Mesenchymal stem cell (in vitro differentiated cells and primary cell): ENCODE results near the gene SLC6A3.

Experiments used
- DNase-seq: peaks from one replicate; pipeline ENCODE4 v3.0.0-alpha.2; 2013
- H2AFZ ChIP-seq: one replicate; pipeline ENCODE4 v1.6.1; 2013; ENCODE audit warnings: low read depth, mild to moderate bottlenecking, control low read depth, inconsistent platforms, low read length, moderate library complexity
- H2AK5ac ChIP-seq: 2 replicates; pipeline ENCODE4 v1.6.1; 2013; ENCODE audit warnings: low read length, moderate library complexity, mild to moderate bottlenecking, inconsistent platforms; ENCODE audit not compliant: severe bottlenecking
- H2BK120ac ChIP-seq: one replicate; pipeline ENCODE4 v1.6.1; 2013; ENCODE audit warnings: low read depth, mild to moderate bottlenecking, inconsistent platforms, low read length, moderate library complexity
- H2BK12ac ChIP-seq, 2 experiments: one replicate each; pipeline ENCODE4 v1.6.1; 2013; ENCODE audit warnings: inconsistent platforms in 2 of 2, low read length in 2 of 2, mild to moderate bottlenecking in 2 of 2, moderate library complexity in 2 of 2, control low read depth in 1 of 2
- H2BK15ac ChIP-seq: one replicate; pipeline ENCODE4 v1.6.1; 2013; ENCODE audit warnings: mild to moderate bottlenecking, low read depth, inconsistent platforms; ENCODE audit not compliant: poor library complexity, severe bottlenecking
- H2BK5ac ChIP-seq: 2 replicates; pipeline ENCODE4 v1.6.1; 2013; ENCODE audit warnings: low read depth, mild to moderate bottlenecking, low read length, control low read depth, inconsistent platforms; ENCODE audit not compliant: poor library complexity, severe bottlenecking
- H3K14ac ChIP-seq, 2 experiments: one replicate each; pipeline ENCODE4 v1.6.1; 2013; ENCODE audit warnings: inconsistent platforms in 2 of 2, low read length in 2 of 2, control low read depth in 1 of 2, mild to moderate bottlenecking in 1 of 2, moderate library complexity in 1 of 2
- H3K18ac ChIP-seq, 2 experiments: one replicate each; pipeline ENCODE4 v1.6.1; 2013; ENCODE audit warnings: inconsistent platforms in 2 of 2, low read length in 2 of 2, control low read depth in 1 of 2, low read depth in 1 of 2, mild to moderate bottlenecking in 1 of 2
- H3K23ac ChIP-seq, 2 experiments: one replicate each; pipeline ENCODE4 v1.6.1; 2013; ENCODE audit warnings: inconsistent platforms in 2 of 2, low read length in 2 of 2, mild to moderate bottlenecking in 2 of 2, moderate library complexity in 2 of 2, control low read depth in 1 of 2
- H3K27ac ChIP-seq: 2 replicates; pipeline ENCODE4 v1.5.1; 2013; ENCODE audit warnings: mild to moderate bottlenecking, moderate library complexity, low read length, control low read depth, inconsistent platforms; ENCODE audit not compliant: poor library complexity, severe bottlenecking
- H3K27me3 ChIP-seq, 2 experiments: 2 replicates each; pipeline versions ENCODE4 v1.6.1 to v1.7.0; 2013; ENCODE audit warnings: low read length in 2 of 2, mild to moderate bottlenecking in 2 of 2, moderate library complexity in 2 of 2, control low read depth in 1 of 2, inconsistent platforms in 1 of 2; ENCODE audit not compliant: control insufficient read depth in 1 of 2, insufficient read depth in 1 of 2
- H3K36me3 ChIP-seq, 2 experiments: 2 replicates each; pipeline versions ENCODE4 v1.6.1 to v1.7.0; 2013; ENCODE audit warnings: low read length in 2 of 2, control low read depth in 1 of 2, inconsistent platforms in 1 of 2, low read depth in 1 of 2, mild to moderate bottlenecking in 1 of 2; ENCODE audit not compliant: insufficient read depth in 2 of 2, control insufficient read depth in 1 of 2
- H3K4ac ChIP-seq, 2 experiments: one replicate each; pipeline ENCODE4 v1.6.1; 2013; ENCODE audit warnings: inconsistent platforms in 2 of 2, low read length in 2 of 2, mild to moderate bottlenecking in 2 of 2, moderate library complexity in 2 of 2, control low read depth in 1 of 2, low read depth in 1 of 2
- H3K4me1 ChIP-seq: 2 replicates; pipeline ENCODE4 v1.6.1; 2013; ENCODE audit warnings: low read depth, low read length, control low read depth; ENCODE audit not compliant: control insufficient read depth, insufficient read depth
- H3K4me2 ChIP-seq: 2 replicates; pipeline ENCODE4 v1.6.1; 2013; ENCODE audit warnings: low read length, mild to moderate bottlenecking, inconsistent platforms; ENCODE audit not compliant: poor library complexity, severe bottlenecking
- H3K4me3 ChIP-seq, 2 experiments: 2 replicates each; pipeline versions ENCODE4 v1.5.1 to v1.7.0; 2013; ENCODE audit warnings: low read length in 2 of 2, mild to moderate bottlenecking in 2 of 2, control low read depth in 1 of 2, low read depth in 1 of 2; ENCODE audit not compliant: insufficient read depth in 1 of 2
- H3K79me1 ChIP-seq: replicated peaks from 2 replicates; pipeline ENCODE4 v1.6.1; 2013; ENCODE audit warnings: mild to moderate bottlenecking, control low read depth, low read length, inconsistent platforms; ENCODE audit not compliant: poor library complexity, severe bottlenecking
- H3K9ac ChIP-seq: 2 replicates; pipeline ENCODE4 v1.7.0; 2013; ENCODE audit warnings: mild to moderate bottlenecking, low read length, moderate library complexity
- H3K9me3 ChIP-seq: 2 replicates; pipeline ENCODE4 v1.7.0; 2013; ENCODE audit warnings: mild to moderate bottlenecking, low read length; ENCODE audit not compliant: control insufficient read depth
- H4K8ac ChIP-seq: one replicate; pipeline ENCODE4 v1.6.1; 2013; ENCODE audit warnings: inconsistent platforms, mild to moderate bottlenecking, low read length, moderate library complexity
- H4K91ac ChIP-seq: one replicate; pipeline ENCODE4 v1.6.1; 2013; ENCODE audit warnings: mild to moderate bottlenecking, low read length, inconsistent platforms
- WGBS: methylation state at CpG from one replicate; pipeline ENCODE4 v1.1.7; 2013; ENCODE audit warnings: mixed read lengths; 5-methylcytosine and 5-hydroxymethylcytosine counted together

The SLC6A3 gene

GRCh38 chr5:1486271-1486670 is 41.0 kb upstream of the SLC6A3 start:
- Histone ChIP-seq H3K4me1 (peaks cover 12% of the 10 kb centered on the region), H4K8ac (no peak overlapping the region), H3K4me2 (no peak overlapping the region), H3K27me3 (no peaks in the 10 kb centered on the region), H4K91ac (no peak overlapping the region), H3K14ac (no peak overlapping the region), H3K9ac (no peak overlapping the region), H3K36me3 (peaks cover 67 to 87% of the 10 kb centered on the region in 2 experiments), H3K4ac (no peak overlapping the region), H3K18ac (no peak overlapping the region), H3K23ac (no peak overlapping the region), H3K79me1 (peaks cover 35% of the 10 kb centered on the region), H2BK120ac (no peak overlapping the region), H2BK12ac (no peak overlapping the region), H2BK15ac (no peak overlapping the region), H3K4me3 (no peak overlapping the region), H2AFZ (no peak overlapping the region), H3K9me3 (no peaks in the 10 kb centered on the region), H2BK5ac (no peak overlapping the region), H3K27ac (no peak overlapping the region), H2AK5ac (no peak overlapping the region)
- WGBS, result 98% methylated on average over 9 of the region's 13 CpGs
- DNase-seq, result no peak

GRCh38 chr5:1485579-1486118 is 40.4 kb upstream of the SLC6A3 start:
- Histone ChIP-seq H3K18ac (no peak overlapping the region), H3K27ac (no peak overlapping the region), H3K79me1 (peaks cover 32% of the 10 kb centered on the region), H3K9ac (no peak overlapping the region), H4K8ac (no peak overlapping the region), H3K36me3 (peaks cover 66 to 87% of the 10 kb centered on the region in 2 experiments), H3K4me3 (no peak overlapping the region), H3K27me3 (no peaks in the 10 kb centered on the region), H2BK12ac (no peak overlapping the region), H3K14ac (no peak overlapping the region), H3K4ac (no peak overlapping the region), H2BK5ac (no peak overlapping the region), H3K4me1 (peaks cover 12% of the 10 kb centered on the region), H2BK120ac (no peak overlapping the region), H2BK15ac (no peak overlapping the region), H4K91ac (no peak overlapping the region), H3K9me3 (no peaks in the 10 kb centered on the region), H2AK5ac (no peak overlapping the region), H2AFZ (no peak overlapping the region), H3K23ac (no peak overlapping the region), H3K4me2 (no peak overlapping the region)
- WGBS, result 91% methylated on average over 14 of the region's 15 CpGs
- no peak for DNase-seq

- no peak overlapping the region for H2BK5ac ChIP-seq
- DNase-seq, result no peak
- no peak overlapping the region for H2BK12ac ChIP-seq
- 91% methylated on average over 20 of the region's 20 CpGs for WGBS
- no peak overlapping the region for H4K8ac ChIP-seq
- H3K23ac ChIP-seq, result no peak overlapping the region
- no peak overlapping the region for H2BK120ac ChIP-seq
- H3K18ac ChIP-seq, result no peak overlapping the region
- no peak overlapping the region for H3K4me3 ChIP-seq
- H3K14ac ChIP-seq, result no peak overlapping the region
- no peak overlapping the region for H3K9ac ChIP-seq
- no peak overlapping the region for H2BK15ac ChIP-seq
- H2AFZ ChIP-seq, result no peak overlapping the region
- H3K4me2 ChIP-seq, result no peak overlapping the region
- no peak overlapping the region for H4K91ac ChIP-seq
- H3K79me1 ChIP-seq, result peaks cover 29% of the 10 kb centered on the region
- H3K4me1 ChIP-seq, result peaks cover 12% of the 10 kb centered on the region
- H2AK5ac ChIP-seq, result no peak overlapping the region
- H3K9me3 ChIP-seq, result no peaks in the 10 kb centered on the region
- no peak overlapping the region for H3K4ac ChIP-seq
- H3K36me3 ChIP-seq, result peaks cover 63 to 87% of the 10 kb centered on the region in 2 experiments
- no peak overlapping the region for H3K27ac ChIP-seq
- no peaks in the 10 kb centered on the region for H3K27me3 ChIP-seq
Measured at GRCh38 chr5:1484730-1485578, 39.7 kb upstream of the SLC6A3 start.

GRCh38 chr5:1483856-1484729 is 38.9 kb upstream of the SLC6A3 start:
- H4K8ac ChIP-seq, result peak overlapping the region; percentile 32

More at GRCh38 chr5:1483856-1484729, 38.9 kb upstream of the SLC6A3 start:
- H3K4ac ChIP-seq, result no peak overlapping the region
- no peak overlapping the region for H2BK120ac ChIP-seq
- no peak for DNase-seq
- H2AK5ac ChIP-seq, result no peak overlapping the region
- no peaks in the 10 kb centered on the region for H3K27me3 ChIP-seq
- H4K91ac ChIP-seq, result no peak overlapping the region
- H2BK5ac ChIP-seq, result no peak overlapping the region
- no peak overlapping the region for H2BK15ac ChIP-seq
- H2AFZ ChIP-seq, result no peak overlapping the region
- no peak overlapping the region for H3K4me3 ChIP-seq
- H3K18ac ChIP-seq, result no peak overlapping the region
- 95% methylated on average over 28 of the region's 33 CpGs for WGBS
- no peak overlapping the region for H3K9ac ChIP-seq
- H3K4me1 ChIP-seq, result peaks cover 10% of the 10 kb centered on the region
- no peak overlapping the region for H3K23ac ChIP-seq
- peaks cover 29% of the 10 kb centered on the region for H3K79me1 ChIP-seq
- H3K9me3 ChIP-seq, result no peaks in the 10 kb centered on the region
- H3K27ac ChIP-seq, result no peak overlapping the region
- no peak overlapping the region for H3K14ac ChIP-seq
- peaks cover 66 to 90% of the 10 kb centered on the region in 2 experiments for H3K36me3 ChIP-seq
- H2BK12ac ChIP-seq, result no peak overlapping the region
- H3K4me2 ChIP-seq, result no peak overlapping the region
